Hematopoietic multipotent progenitor cell treated with erythropoietin and hydrocortisone succinate and interleukin-3 and kit ligand, for 17 days (in vitro differentiated cells): ENCODE data around the gene COPS8.

ENCODE experiments used
- DNase-seq: peaks from one replicate; pipeline ENCODE4 v3.0.0-alpha.2; 2015; ENCODE audit warnings: low spot score

The COPS8 gene

DNA sequence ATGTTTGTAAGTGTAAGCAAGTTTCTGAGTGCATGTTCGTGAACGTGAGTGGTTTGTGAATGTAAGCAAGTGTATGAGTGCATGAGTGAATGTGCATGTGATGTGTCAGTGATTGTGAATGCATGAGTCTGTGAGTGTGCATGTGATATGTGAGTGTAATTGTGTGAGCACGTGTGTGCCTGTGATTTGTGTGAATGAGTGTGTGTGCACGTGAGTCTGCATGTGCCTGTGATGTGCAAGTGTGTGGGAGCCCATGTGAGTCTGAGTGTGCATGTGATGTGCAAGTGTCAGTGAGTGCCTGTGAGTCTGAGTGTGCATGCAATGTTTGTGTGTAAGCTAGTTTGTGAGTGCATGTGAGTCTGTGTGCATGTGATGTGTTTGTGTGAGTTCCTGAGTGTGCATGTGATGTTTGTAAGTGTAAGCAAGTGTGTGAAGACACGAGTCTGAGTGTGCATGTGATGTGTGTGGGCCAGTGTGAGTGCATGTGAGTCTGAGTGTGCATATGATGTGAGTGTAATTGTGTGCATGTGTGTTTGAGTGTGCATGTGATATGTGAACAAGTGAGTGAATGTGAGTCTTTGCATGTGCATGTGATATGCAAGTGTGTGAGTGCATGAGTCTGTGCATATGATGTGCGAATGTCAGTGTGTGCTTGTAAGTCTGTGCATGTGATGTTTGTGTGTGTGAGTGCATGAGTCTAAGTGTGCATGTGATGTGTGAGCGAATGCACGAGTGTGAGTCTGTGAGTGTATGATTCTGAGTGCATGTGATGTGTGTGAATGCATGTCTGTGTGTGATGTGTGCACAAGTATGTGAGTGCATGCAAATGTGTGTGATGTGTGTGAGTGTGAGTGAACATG lies 45.1 kb downstream of the COPS8 start:
- no peak for DNase-seq

DNA sequence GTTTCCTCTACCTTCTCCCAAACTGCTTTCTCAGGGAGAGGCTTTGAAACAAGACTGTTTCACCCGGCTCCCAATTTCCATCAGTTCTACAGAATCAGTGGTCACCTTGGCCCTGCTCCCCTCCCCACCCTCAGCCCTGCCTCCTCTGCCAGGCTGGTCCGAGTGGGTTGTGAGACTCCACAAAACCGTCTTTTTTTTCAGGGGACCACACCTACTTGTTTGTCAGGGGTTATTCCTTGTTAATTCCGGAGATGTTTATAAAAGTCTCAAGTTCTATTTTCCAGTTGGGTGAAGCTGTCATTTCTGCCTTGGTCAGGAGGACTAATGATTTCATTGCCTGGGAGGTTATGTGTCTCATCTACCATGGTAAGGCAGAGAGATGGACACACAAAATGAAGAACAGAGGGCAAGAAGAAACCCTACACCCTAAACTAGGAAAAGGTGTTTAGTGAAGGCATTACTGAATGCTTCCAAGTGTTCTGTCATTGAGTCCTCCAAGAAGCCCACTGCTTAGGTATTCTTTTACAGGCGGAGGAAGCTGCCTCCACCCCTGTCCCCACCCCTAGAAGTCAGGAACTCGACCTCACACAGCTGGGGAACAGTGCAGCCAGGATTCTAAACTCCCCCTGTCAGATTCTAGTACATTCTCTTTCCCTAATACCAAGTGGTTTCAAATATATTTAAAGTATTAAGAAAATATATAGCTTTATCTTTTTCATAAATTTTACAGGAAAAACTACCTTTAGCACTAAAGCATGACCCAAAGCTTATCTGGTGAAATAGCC lies 46.3 kb downstream of the COPS8 start:
- no peak for DNase-seq

DNA sequence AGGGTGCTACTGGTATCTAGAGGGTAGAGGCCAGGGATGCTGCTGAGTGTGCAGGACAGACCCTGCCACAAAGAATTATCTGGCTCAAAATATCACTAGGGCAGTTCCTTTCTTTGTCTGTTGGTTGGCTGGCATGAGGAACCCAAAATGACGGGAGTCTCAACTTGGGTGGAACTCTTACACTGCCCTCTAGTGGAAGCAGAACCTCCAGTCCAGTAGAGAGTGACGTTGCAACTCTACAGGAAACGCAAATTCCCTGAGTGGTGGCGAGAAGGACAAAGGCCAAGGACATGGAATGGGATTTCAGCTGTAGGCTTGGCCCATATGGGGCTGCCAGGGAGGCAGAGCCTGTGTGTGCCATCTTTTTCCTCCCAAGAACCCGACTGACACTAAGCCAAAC lies 47.1 kb downstream of the COPS8 start:
- no peak for DNase-seq

DNA sequence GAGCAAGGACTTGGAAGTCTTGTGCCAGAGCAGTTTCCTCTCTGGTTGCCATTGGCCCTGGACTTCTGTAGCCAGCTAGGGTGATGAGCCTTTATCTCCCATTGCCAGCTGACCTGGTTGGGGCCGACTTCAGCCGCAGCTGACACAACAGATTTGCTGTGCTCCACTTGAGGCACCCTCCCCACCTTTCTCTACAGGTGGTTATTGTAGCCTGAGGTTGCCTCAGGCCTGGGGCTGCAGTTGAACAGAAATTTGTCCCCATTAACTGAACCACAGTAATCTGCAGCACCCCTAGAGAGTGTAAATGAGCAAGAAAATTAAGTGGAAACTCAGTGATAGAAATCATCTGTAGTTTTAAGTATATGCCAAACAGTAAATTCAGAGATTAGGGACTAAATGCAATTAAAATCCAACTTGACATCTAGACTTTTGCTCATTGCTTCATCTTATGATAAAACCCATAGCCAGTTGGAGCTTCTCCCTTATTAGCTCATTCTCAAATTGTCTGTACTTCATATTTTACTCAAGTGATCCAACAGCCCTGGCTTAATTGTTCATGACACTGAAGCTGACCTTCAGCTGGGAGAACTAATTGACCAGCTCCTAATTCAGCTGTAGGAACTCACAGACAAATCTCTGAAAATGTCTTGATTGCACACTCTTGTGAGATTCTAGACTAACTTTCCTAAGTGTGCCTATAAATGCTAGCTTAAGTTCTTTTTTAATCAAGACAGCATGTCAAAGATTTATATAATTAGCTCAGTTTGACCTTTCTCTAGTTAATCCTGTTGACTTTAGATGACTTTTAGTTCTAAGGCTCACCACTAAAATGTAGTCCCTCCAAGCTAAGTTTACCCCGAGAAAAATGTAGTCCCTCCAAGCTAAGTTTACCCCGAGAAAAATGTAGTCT lies 48.9 kb downstream of the COPS8 start:
- DNase-seq: no peak

DNA sequence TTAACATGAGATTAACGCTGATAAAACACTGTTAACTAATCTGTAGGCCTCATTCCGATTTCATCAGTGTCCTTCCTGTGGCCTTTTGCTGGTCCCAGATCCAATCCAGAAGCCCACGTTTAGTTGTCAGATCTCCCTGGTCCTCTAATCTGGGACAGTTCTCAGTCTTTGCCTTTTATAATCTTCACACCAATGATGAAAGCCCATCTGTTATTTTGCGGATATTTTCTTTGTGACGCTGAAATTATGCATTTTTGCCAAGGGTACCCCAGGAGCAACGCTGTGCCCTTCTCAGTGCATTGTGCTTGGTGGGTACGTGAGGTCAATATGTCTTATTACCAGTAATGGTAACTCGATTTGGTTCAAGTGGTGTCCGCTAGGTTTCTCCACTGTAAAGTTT lies 51.1 kb downstream of the COPS8 start:
- DNase-seq: no peak

DNA sequence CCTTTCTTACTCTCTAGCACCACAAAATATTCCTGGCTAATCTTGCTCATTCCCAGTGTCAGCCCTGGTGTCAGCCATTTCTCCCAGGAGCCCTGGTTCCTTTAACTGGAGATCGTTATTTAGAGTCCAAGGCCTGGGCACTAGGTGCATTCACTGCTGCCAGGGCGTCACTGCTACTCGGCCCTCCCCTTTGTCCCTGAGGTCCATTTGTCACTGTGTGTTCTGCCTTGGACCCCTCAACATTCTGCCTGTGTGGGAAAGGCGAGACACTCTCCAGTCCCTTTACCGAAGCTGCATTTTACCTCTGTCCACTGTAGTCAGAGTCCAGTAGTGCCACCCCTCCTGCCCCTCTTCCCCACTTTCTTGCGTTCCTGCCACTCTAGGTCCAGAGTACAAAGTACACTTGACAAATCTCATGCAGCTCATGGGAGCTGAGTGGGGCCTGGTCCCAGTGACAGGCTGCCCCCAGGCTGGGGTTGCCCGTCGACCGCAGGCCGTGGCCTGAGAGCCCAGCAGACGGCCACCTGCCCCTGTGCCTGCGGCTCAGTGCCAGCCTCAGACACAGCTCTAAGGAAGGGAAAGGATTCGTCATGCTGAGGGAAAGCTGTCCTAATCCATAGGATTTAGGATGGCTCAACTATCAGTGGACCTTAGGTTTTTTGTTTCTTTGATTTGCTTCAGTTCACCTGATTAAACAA lies 52.1 kb downstream of the COPS8 start:
- DNase-seq: no peak

DNA sequence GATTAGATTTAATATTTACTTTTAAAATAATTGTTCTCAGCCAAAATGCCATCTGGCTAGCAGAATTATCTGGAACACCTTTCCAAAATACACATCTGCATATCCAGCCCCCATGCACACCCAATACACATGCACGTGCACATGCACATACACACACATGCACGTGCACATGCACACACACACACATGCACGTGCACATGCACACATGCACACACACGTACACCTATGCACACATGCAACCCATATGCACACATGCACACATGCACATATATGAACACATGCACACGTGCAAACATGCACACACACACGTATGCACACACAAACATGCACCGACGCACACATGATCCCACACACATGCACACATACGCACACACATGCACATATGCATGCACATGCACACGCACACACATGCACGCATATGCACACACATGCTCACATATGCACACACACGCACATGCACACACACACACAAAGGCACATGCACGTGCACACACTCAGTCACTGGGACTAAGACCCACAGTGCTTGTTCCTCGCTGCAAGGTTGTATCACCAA lies 53.5 kb downstream of the COPS8 start:
- no peak for DNase-seq

DNA sequence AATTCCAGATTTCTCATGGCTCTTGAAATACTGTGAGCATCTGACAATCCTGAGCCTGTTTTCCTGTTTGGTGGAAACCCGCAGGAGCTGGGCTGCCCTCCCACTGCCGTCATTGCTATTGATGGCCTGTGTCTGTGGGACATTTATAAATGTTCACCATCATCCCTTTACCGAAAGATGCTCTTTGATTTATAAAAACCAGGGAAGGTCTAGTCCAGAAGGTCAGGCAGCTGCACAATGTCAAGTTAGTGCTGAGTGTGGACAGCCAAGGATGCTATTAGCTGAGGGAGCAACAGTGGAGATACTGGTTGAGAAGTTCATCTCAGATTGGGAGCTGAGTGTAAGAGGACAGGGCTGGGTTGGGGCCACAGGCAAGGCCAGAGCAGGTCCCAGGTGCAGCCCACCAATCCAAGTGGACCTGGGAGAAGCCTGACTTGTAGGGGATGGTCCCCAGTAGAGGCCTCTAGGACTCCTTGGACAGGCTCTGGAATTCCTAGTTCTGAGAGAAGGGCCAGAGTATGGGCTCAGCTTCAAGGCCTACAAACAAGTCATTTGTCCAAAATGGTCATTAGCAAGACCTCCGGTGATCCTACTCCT lies 55.1 kb downstream of the COPS8 start:
- DNase-seq: no peak

DNA sequence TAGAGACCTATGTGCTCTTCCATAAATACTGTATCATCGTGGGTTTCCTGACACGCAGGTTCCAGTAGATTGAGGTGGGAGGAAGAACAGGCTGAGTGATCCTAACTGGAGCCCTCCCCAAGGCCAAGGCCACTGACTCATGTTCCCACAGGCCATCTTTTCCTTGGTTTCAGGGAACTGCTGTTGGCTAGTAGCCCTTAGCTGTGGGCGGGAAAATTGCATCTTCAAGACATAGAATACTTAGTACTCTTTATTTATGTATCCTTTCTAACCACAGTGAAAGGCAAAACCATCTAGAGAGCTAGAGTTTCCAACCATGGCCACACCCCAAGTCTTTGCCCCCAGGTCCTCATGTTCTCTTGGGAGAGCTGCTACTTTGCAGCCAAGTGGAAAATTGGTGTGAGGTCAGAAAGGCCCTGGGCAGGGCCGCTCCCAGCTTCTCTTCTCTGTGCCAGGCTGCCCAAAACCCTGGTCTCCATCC lies 55.9 kb downstream of the COPS8 start:
- DNase-seq: no peak

DNA sequence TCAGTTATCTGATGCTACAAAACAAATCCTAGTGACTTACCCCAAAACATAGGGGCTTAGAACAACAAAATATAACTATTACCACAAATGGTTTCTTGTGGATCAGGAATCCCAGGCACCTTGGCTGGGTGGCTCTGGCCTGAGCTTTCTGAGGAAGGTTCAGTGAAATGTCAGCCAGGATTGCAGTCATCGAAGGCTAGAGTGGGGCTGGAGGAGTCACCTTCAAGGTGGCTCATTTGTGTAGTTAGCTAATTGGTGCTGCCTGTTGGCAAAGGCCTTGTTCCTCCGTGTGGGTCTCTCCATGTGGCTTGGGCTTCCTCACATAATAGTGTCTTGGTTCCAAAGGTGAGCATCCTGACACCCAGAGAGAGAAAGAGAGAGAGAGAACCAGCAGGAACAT lies 57.4 kb downstream of the COPS8 start:
- no peak for DNase-seq

DNA sequence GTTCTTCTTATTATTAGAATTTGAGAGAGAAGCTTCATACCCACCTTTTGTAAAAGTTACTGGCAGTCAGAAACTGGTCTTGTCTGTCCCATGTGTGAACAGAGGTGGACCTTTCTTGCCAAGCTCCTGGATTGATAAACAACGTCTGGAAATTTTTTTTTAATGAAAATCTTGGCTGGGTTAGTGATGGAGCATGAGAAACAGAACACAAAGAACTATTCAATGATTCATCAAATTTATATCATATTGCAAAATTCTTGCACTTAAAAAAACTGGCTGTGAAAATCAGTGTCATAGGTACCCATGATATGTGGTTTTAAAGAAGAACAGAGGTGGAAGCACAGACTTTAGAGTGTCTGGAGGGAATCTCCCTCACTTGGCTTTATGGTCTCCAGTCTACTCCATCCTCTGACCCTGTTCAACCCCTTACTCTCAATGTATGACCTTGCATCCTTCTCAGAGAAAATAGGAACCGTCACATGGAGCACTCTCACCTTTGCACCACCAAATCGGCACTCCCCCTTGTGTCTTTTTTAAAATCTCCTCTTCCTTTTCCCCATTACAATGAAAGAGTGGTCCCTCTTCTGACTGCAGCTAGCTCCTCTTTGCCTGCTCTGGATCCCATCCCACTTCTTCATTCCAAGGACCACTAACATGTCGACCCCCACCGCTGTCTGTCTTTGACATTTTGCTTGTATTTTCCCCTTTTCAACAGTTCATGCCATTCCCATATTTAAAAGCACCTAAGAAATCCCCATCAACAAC lies 58.2 kb downstream of the COPS8 start:
- no peak for DNase-seq

DNA sequence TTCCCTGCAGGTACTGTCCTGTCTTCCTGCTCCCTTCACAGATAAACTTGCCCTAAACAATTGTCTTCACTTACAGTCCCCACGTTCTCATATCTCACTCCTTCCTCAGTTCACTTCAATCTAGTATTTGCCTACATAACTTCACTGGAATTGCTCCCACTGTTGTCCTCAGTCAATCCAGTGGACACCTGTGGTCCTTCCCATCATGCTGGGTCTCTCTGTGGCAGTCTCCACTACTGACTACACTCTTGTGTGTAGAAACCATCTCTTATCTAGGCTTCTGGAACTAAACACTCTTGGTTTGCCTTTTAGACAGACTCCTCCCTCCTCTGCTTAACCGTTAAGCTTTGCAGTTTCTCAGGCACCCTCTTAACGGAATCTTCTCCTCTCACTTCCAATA lies 58.8 kb downstream of the COPS8 start:
- DNase-seq: no peak

DNA sequence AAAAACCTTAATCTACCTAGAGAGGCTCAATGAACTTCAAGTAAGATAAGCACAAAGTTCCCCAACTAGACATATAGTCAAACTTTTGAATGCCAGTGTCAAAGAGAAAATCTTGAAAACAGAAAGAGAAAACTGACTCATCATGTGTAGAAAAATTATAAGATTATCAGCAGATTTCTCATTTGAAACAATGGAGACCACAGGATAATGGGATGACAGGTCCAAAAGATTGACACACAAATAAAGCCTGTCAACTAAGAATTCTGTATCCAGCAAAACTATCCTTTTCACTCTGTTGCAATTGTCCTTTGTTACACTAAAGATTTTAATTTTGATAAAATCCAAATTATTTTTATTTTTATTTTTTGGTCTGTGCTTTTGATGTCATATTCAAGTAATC lies 61.6 kb downstream of the COPS8 start:
- no peak for DNase-seq

DNA sequence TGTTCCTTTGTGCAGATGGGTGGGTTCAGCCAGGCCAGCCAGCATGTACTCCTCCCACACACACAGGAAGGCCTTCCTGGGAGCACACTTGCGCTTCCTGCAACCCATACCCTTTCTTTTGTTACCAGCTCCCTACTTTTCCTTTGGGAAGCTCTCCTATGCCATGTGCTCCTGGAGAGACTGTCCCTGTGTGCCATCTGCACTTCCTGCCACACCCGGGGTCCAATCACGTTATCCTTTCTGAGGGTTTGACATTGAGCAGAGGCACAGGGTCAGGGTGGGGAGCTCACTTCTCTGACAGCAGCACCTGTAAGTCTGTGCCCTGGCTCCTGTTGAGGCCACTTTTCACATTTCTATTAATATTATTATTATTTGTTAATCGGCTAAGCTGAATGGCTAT lies 62.9 kb downstream of the COPS8 start:
- no peak for DNase-seq

DNA sequence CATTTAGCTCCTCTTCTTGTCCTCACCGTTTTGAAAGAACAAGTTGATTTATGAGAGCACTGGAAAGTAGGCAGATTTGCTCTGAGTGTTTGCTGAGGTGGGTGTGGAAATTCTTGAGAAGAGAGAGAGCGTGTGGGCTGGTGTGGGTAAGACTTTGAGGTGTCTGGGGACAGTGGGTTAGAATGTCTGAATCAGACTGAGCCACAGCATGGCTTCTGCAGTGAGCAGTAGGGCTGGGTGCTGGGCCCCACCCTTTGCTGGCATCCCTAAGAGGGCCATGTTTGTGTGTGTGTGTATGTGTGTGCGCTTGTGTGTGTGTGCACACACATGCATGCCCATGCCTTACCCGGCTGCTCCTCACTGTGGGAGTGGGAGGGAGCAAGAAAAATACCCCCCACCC lies 63.7 kb downstream of the COPS8 start:
- DNase-seq: no peak
